K562 (cell line): ENCODE measurements around the gene NFATC4. TPM values are rescaled to one million over a fixed set of nuclear protein-coding genes. Genes with fewer than 3 reads are reported as not detected.

ENCODE experiments used
- ATAC-seq: fragments of 200-7000 bp; cut with Tn5 transposase; 3 replicates; pipeline ENCODE4 v1.9.1; 2020; ENCODE audit warnings: moderate library complexity
- BruUV-seq: library from RNA; stranded (reverse); fragments of 400-500 nt; replicated peaks from 2 replicates; lab custom pipeline; 2021; lab: Mats Ljungman, UMichigan
- CTCF ChIA-PET: fragments of 300-600 bp; formaldehyde crosslinking; extraction: SDS; loops from one replicate; lab custom pipeline; 2021; ENCODE audit warnings: low intra/inter-chr PET ratio; lab: Yijun Ruan, JAX
- POLR2A ChIA-PET: fragments of 300-600, 350-650 bp; sonication (Branson Sonifier 250); formaldehyde crosslinking; extraction: SDS; loops from one replicate; lab custom pipeline; 2021; ENCODE audit warnings: antibody characterized with exemption, inconsistent platforms; lab: Yijun Ruan, JAX
- DNase-seq, 4 experiments: peaks; one replicate each; pipeline versions ENCODE4 v3.0.0 to v3.0.0-alpha.2; 2011 to 2018; ENCODE audit warnings: low spot score in 3 of 4, mixed read lengths in 3 of 4; ENCODE audit errors: extremely low read depth in 1 of 4
- FAIRE-seq: peaks from 2 replicates; lab custom pipeline; 2011; peaks lifted over from hg19 to GRCh38; lab: Jason Lieb, UNC
- H2AFZ ChIP-seq: 2 replicates; pipeline ENCODE4 v1.6.0; 2011; ENCODE audit warnings: low read depth, low read length, control low read depth, inconsistent platforms
- H3K27ac ChIP-seq: fragments of 200-600 bp; 3 replicates; pipeline ENCODE4 v1.8.0; 2011; ENCODE audit warnings: low read depth, mild to moderate bottlenecking, control low read depth, inconsistent platforms, low read length, moderate library complexity, mixed read lengths; ENCODE audit errors: extremely low read depth
- H3K27me3 ChIP-seq, 2 experiments: fragments of 300-600 bp in 1 of 2; 2 replicates in 1 of 2; 3 replicates in 1 of 2; pipeline versions ENCODE4 v1.6.0 to v1.8.0; 2011; ENCODE audit warnings: inconsistent platforms in 2 of 2, low read length in 2 of 2, mild to moderate bottlenecking in 1 of 2, mixed read lengths in 1 of 2, moderate library complexity in 1 of 2; ENCODE audit not compliant: control insufficient read depth in 2 of 2, insufficient read depth in 2 of 2
- H3K36me3 ChIP-seq: fragments of 300-600 bp; 3 replicates; pipeline ENCODE4 v1.8.0; 2011; ENCODE audit warnings: mild to moderate bottlenecking, low read length, inconsistent platforms; ENCODE audit not compliant: control insufficient read depth, insufficient read depth
- H3K4me1 ChIP-seq, 2 experiments: fragments of 200-600 bp in 1 of 2; replicated peaks in 1 of 2; 2 replicates in 1 of 2; 3 replicates in 1 of 2; pipeline versions ENCODE4 v1.5.1 to v1.8.0; 2011; ENCODE audit warnings: inconsistent platforms in 2 of 2, low read length in 2 of 2, mild to moderate bottlenecking in 1 of 2, mixed read lengths in 1 of 2, moderate library complexity in 1 of 2; ENCODE audit not compliant: control insufficient read depth in 2 of 2, insufficient read depth in 2 of 2
- H3K4me2 ChIP-seq: 2 replicates; pipeline ENCODE4 v1.6.1; 2011; ENCODE audit warnings: low read length, control low read depth, inconsistent platforms, mixed read lengths; ENCODE audit not compliant: insufficient read depth
- H3K4me3 ChIP-seq: fragments of 200-600 bp; sonication (generic), shearing (Covaris generic); 2 replicates; pipeline ENCODE4 v1.5.1; 2016; ENCODE audit warnings: control low read depth, inconsistent platforms
- H3K79me2 ChIP-seq: fragments of 200-600 bp; 3 replicates; pipeline ENCODE4 v1.8.0; 2011; ENCODE audit warnings: low read length, inconsistent platforms; ENCODE audit not compliant: control insufficient read depth, insufficient read depth
- H3K9ac ChIP-seq, 2 experiments: 2 replicates each; pipeline versions ENCODE4 v1.6.0 to v1.6.1; 2011; ENCODE audit warnings: low read depth in 2 of 2, low read length in 2 of 2, control low read depth in 1 of 2, inconsistent platforms in 1 of 2, mild to moderate bottlenecking in 1 of 2, mixed read lengths in 1 of 2; ENCODE audit not compliant: insufficient read depth in 1 of 2
- H3K9me1 ChIP-seq: one replicate; pipeline ENCODE4 v1.6.0; 2011; ENCODE audit warnings: inconsistent platforms, mild to moderate bottlenecking, low read length, moderate library complexity; ENCODE audit not compliant: control insufficient read depth, insufficient read depth
- H3K9me3 ChIP-seq: replicated peaks from 2 replicates; pipeline ENCODE4 v1.5.1; 2011; ENCODE audit warnings: low read depth, low read length, inconsistent platforms; ENCODE audit not compliant: control insufficient read depth, insufficient read depth
- H4K20me1 ChIP-seq: replicated peaks from 2 replicates; pipeline ENCODE4 v1.6.1; 2011; ENCODE audit warnings: low read length, inconsistent platforms, mixed read lengths; ENCODE audit not compliant: control insufficient read depth, insufficient read depth
- ARID1B ChIP-seq: fragments of 450-650 bp; IDR thresholded peaks from 2 replicates; pipeline ENCODE4 v1.6.1; 2016; ENCODE audit warnings: antibody characterized with exemption, mild to moderate bottlenecking, inconsistent platforms
- ATF1 ChIP-seq, 2 experiments: fragments of 450-650 bp in 1 of 2; IDR thresholded peaks; 2 replicates each; pipeline ENCODE4 v1.6.1; 2016; ENCODE audit warnings: missing compliant biosample characterization in 1 of 2, missing genetic modification characterization in 1 of 2
- CBFA2T3 ChIP-seq: fragments of 450-650 bp; IDR thresholded peaks from 2 replicates; pipeline ENCODE4 v1.6.1; 2017
- CTBP1 ChIP-seq: fragments of 450-650 bp; IDR thresholded peaks from 2 replicates; pipeline ENCODE4 v1.6.1; 2016; ENCODE audit warnings: borderline replicate concordance
- ETV5 ChIP-seq: sonication (generic); formaldehyde crosslinking; IDR thresholded peaks from 2 replicates; pipeline ENCODE4 v1.4.0; 2020; ENCODE audit warnings: low read depth, mild to moderate bottlenecking, missing genetic modification reagents
- FOXM1 ChIP-seq, 2 experiments: fragments of 450-650 bp in 1 of 2; sonication (generic) in 1 of 2; formaldehyde crosslinking in 1 of 2; IDR thresholded peaks; 2 replicates each; pipeline versions ENCODE4 v1.6.1 to v1.9.0; 2017 to 2022; ENCODE audit warnings: low read depth in 2 of 2, mild to moderate bottlenecking in 2 of 2, missing genetic modification reagents in 1 of 2, moderate library complexity in 1 of 2
- HDAC1 ChIP-seq, 2 experiments: fragments of 450-650 bp; IDR thresholded peaks; 2 replicates each; pipeline ENCODE4 v1.6.1; 2016 to 2017; ENCODE audit warnings: inconsistent platforms in 1 of 2, mild to moderate bottlenecking in 1 of 2, moderate library complexity in 1 of 2
- HDAC2 ChIP-seq: fragments of 450-650 bp; IDR thresholded peaks from 2 replicates; pipeline ENCODE4 v1.6.1; 2016; ENCODE audit warnings: mild to moderate bottlenecking
- HDAC3 ChIP-seq: fragments of 450-650 bp; IDR thresholded peaks from 2 replicates; pipeline ENCODE4 v1.6.1; 2018; ENCODE audit warnings: borderline replicate concordance, mild to moderate bottlenecking, moderate library complexity; ENCODE audit not compliant: partially characterized antibody
- KDM1A ChIP-seq, 2 experiments: fragments of 450-650 bp; IDR thresholded peaks; 2 replicates each; pipeline ENCODE4 v1.6.1; 2016; ENCODE audit warnings: mild to moderate bottlenecking in 2 of 2
- KDM5B ChIP-seq: fragments of 200-600 bp; sonication (generic); IDR thresholded peaks from 2 replicates; pipeline ENCODE4 v1.6.1; 2012; ENCODE audit warnings: low read depth, mild to moderate bottlenecking, moderate library complexity, low read length, control low read depth, inconsistent platforms; ENCODE audit not compliant: insufficient replicate concordance
- L3MBTL2 ChIP-seq: fragments of 450-650 bp; IDR thresholded peaks from 2 replicates; pipeline ENCODE4 v1.6.1; 2016; ENCODE audit warnings: mild to moderate bottlenecking, moderate library complexity
- RBM34 ChIP-seq: fragments of 200-400 bp; formaldehyde crosslinking; IDR thresholded peaks from 2 replicates; pipeline ENCODE4 v1.6.1; 2018; ENCODE audit warnings: low read length, borderline replicate concordance; ENCODE audit not compliant: insufficient read depth
- SIRT6 ChIP-seq: IDR thresholded peaks from one replicate; pipeline ENCODE4 v1.6.1; 2012; ENCODE audit warnings: low read depth, mild to moderate bottlenecking, control low read depth, inconsistent platforms, low read length, moderate library complexity
- TFAP4 ChIP-seq: sonication (generic); formaldehyde crosslinking; IDR thresholded peaks from 2 replicates; pipeline ENCODE4 v1.8.0; 2022; ENCODE audit warnings: missing genetic modification reagents, mild to moderate bottlenecking, moderate library complexity, borderline replicate concordance
- TRIM25 ChIP-seq: fragments of 450-650 bp; IDR thresholded peaks from 2 replicates; pipeline ENCODE4 v1.7.0; 2016; ENCODE audit warnings: borderline replicate concordance
- ZC3H11A ChIP-seq: IDR thresholded peaks from 2 replicates; pipeline ENCODE4 v1.6.1; 2012; ENCODE audit warnings: low read depth, low read length, improper control_type of control experiment
- ZNF384 ChIP-seq: IDR thresholded peaks from 2 replicates; pipeline ENCODE4 v1.6.1; 2012; ENCODE audit warnings: low read depth, low read length, improper control_type of control experiment
- ZSCAN29 ChIP-seq: fragments of 450-650 bp; IDR thresholded peaks from 2 replicates; pipeline ENCODE4 v1.6.1; 2017
- WGBS: fragments of 100-300 bp; shearing (Covaris generic); methylation state at CpG from one replicate; pipeline ENCODE4 v1.1.6; 2016; ENCODE audit warnings: low coverage, mixed read lengths; ENCODE audit not compliant: insufficient coverage; ENCODE audit errors: missing lambda C conversion rate; 5-methylcytosine and 5-hydroxymethylcytosine counted together
- in situ Hi-C: fragments of 300-500 bp; cut with MboI; formaldehyde crosslinking; loops from 4 replicates; pipeline ENCODE4 v1.15.0; 2018; ENCODE audit warnings: inconsistent platforms, mixed read lengths
- intact Hi-C: fragments of 100-400 bp; cut with micrococcal nuclease; formaldehyde crosslinking; loops from 2 replicates; pipeline ENCODE4 v1.14.2; 2022
- polyA plus RNA-seq, 8 experiments: library from polyadenylated mRNA; depleted of rRNA in 4 of 8; stranded (reverse) in 5 of 8; unstranded in 3 of 8; fragments of >200 nt; fragmentation: Nextera tagmentation in 2 of 8; fragmentation: Illumina TruSeq in 1 of 8; extraction: Ambion mirVana in 2 of 8; extraction: Trizol in 1 of 8; gene quantifications; 2 replicates each; pipeline versions ENCODE4 v1.2.1 to v1.2.3, GENCODE V29; 2011 to 2014; ENCODE audit warnings: inconsistent platforms in 1 of 8, missing spikeins in 1 of 8
- total RNA-seq, 7 experiments: library from RNA; depleted of rRNA in 6 of 7; stranded (reverse); fragments of >200 nt in 6 of 7; fragmentation: Illumina TruSeq in 2 of 7; extraction: Trizol in 2 of 7; gene quantifications; 2 replicates each; pipeline versions ENCODE4 v1.2.1 to v1.2.3, GENCODE V29; 2011 to 2021; ENCODE audit warnings: low replicate concordance in 1 of 7

The NFATC4 gene
- total and polyA plus RNA-seq, 9 of the 15 experiments (the other 6 are each of a cell fraction or from before 2014, with no cell fraction given), result 0.25 to 3.8 (median 0.78) TPM; not detected in 1

GRCh38 chr14:24366721-24367513, 1.1 kb upstream of the NFATC4 start:
- Histone ChIP-seq H3K9me1 (no peaks in the 10 kb centered on the region), H3K27me3 (no peaks in the 10 kb centered on the region), H3K4me2 (peak overlapping the region; percentile 58), H3K79me2 (no peaks in the 10 kb centered on the region), H3K27ac (peak overlapping the region; percentile 69), H3K36me3 (no peaks in the 10 kb centered on the region), H3K9me3 (no peaks in the 10 kb centered on the region), H3K4me1 (peaks cover 12 to 45% of the 10 kb centered on the region in 2 experiments; a peak in 4 of 5 replicates), H3K4me3 (peak overlapping the region; percentile 43), H4K20me1 (no peaks in the 10 kb centered on the region), H3K9ac (peak overlapping the region; percentile 55 to 84; a peak in 3 of 4 replicates), H2AFZ (peak overlapping the region; percentile 61)
- ATAC-seq, result peak; percentile 83
- ChIA-PET CTCF (no interaction called here), POLR2A (interaction anchor here (0.6 to 1.2 kb wide), 3 partner anchors 12 to 27 kb away, joined by 3 to 4 read pairs (median 4); partner anchors contain the start of gene RIPK3)
- in situ Hi-C loops, result no loop called here
- WGBS, result 1% methylated on average over 21 of the region's 40 CpGs
- peak; percentile 80 for FAIRE-seq
- no TSS peak for BruUV-seq
- peak; percentile 54 to 77 (median 64) for DNase-seq
- intact Hi-C loops, result loop anchor here (5.0 kb wide), 1 partner anchor 35 kb away; no protein-coding TSS in a partner anchor
- TF ChIP-seq HDAC1 (IDR thresholded peaks at IDR 0.05) (0 out of 4 replicates have a peak, but pooled peaks of 1 of the 2 experiments have one; percentile 22), HDAC3 (peak; percentile 32), ARID1B (0 out of 2 replicates have a peak, but pooled peaks have one; percentile 24), FOXM1 (IDR thresholded peaks at IDR 0.05; ENCODE audit: low read depth) (peak; percentile 68; the same call in 1 of the 2 replicates), FOXM1 (CRISPR knock-in tag; IDR thresholded peaks at IDR 0.05; ENCODE audit: low read depth) (no peak), ZC3H11A (no peak), ZNF384 (peak; percentile 12; the same call in 1 of the 2 replicates), CTBP1 (peak; percentile 31; the same call in 1 of the 2 replicates), TRIM25 (0 out of 2 replicates have a peak, but pooled peaks have one; percentile 19), TFAP4 (peak; percentile 66; the same call in 1 of the 2 replicates), RBM34 (no peak), KDM5B (peak; percentile 35), ETV5 (CRISPR knock-in tag) (0 out of 2 replicates have a peak, but pooled peaks have one; percentile 5), KDM1A (IDR thresholded peaks at IDR 0.05) (0 out of 4 replicates have a peak, but pooled peaks of 1 of the 2 experiments have one; percentile 19), ZSCAN29 (peak; percentile 86), HDAC2 (0 out of 2 replicates have a peak, but pooled peaks have one; percentile 14), ATF1 (CRISPR knock-in tag; IDR thresholded peaks at IDR 0.05) (no peak), ATF1 (tag; IDR thresholded peaks at IDR 0.05) (0 out of 2 replicates have a peak, but pooled peaks have one; percentile 18), L3MBTL2 (peak; percentile 25; the same call in 1 of the 2 replicates), CBFA2T3 (peak; percentile 44; the same call in 1 of the 2 replicates), SIRT6 (no peak)
